GM12878 (cell line): ENCODE measurements around the gene NUDT14. TPM values are rescaled to one million over a fixed set of nuclear protein-coding genes. Genes with fewer than 3 reads are reported as not detected.

Source experiments
- BACH1 ChIP-seq: fragments of 450-650 bp; IDR thresholded peaks from 2 replicates; pipeline ENCODE4 v1.6.1; 2017; ENCODE audit warnings: mild to moderate bottlenecking, borderline replicate concordance
- NR2C2 ChIP-seq: IDR thresholded peaks from 2 replicates; pipeline ENCODE4 v1.6.1; 2011; ENCODE audit warnings: borderline replicate concordance, low read depth; ENCODE audit not compliant: control insufficient read depth, insufficient read length
- PRDM15 ChIP-seq: fragments of 450-650 bp; formaldehyde crosslinking; IDR thresholded peaks from 2 replicates; pipeline ENCODE4 v1.4.0; 2020; ENCODE audit warnings: mild to moderate bottlenecking, moderate library complexity
- SIX5 ChIP-seq: IDR thresholded peaks from 2 replicates; pipeline ENCODE4 v1.6.1; 2011; ENCODE audit warnings: mild to moderate bottlenecking, low read depth, low read length, moderate library complexity; ENCODE audit not compliant: severe bottlenecking
- SREBF2 ChIP-seq: IDR thresholded peaks from 2 replicates; pipeline ENCODE4 v1.6.1; 2012; ENCODE audit warnings: mild to moderate bottlenecking, low read length
- YY1 ChIP-seq: IDR thresholded peaks from 2 replicates; pipeline ENCODE4 v1.6.1; 2011; ENCODE audit warnings: low read depth, mild to moderate bottlenecking, low read length
- ZNF592 ChIP-seq: fragments of 450-650 bp; IDR thresholded peaks from 2 replicates; pipeline ENCODE4 v1.6.1; 2017; ENCODE audit warnings: mild to moderate bottlenecking, moderate library complexity
- polyA plus RNA-seq, 11 experiments: library from polyadenylated mRNA; depleted of rRNA in 4 of 11; unstranded in 6 of 11; stranded (reverse) in 5 of 11; fragments of >200 nt; fragmentation: Nextera tagmentation in 4 of 11; fragmentation: Illumina TruSeq in 1 of 11; extraction: Ambion mirVana in 4 of 11; extraction: Trizol in 1 of 11; gene quantifications; 1 replicate in 1 of 11; 2 replicates in 10 of 11; pipeline versions ENCODE4 v1.2.1 to v1.2.3, GENCODE V29; 2011 to 2016; ENCODE audit warnings: inconsistent platforms in 2 of 11, missing spikeins in 2 of 11, low read depth in 1 of 11
- total RNA-seq, 4 experiments: library from RNA; depleted of rRNA in 3 of 4; stranded (reverse); fragments of >200 nt in 3 of 4; fragmentation: Illumina TruSeq in 1 of 4; extraction: Trizol in 1 of 4; gene quantifications; 2 replicates each; pipeline versions ENCODE4 v1.2.1 to v1.2.3, GENCODE V29; 2013 to 2021

Gene NUDT14
- total and polyA plus RNA-seq, 10 of the 15 experiments (the other 5 are each of a cell fraction or from before 2014, with no cell fraction given) = 0.62 to 6.8 (median 4.3) TPM; not detected in 1

- TF ChIP-seq ZNF592 (no peak), SIX5 (no peak), NR2C2 (no peak), SREBF2 (no peak), YY1 (no peak), PRDM15 (CRISPR knock-in tag) (no peak), BACH1 (no peak)
Measured at GRCh38 chr14:105157872-105158271, 23.2 kb downstream of the NUDT14 start (continued).
